HG03103 (cell line): Measurements from ENCODE around the gene TMEM201.

Source experiments
- ATAC-seq: cut with Tn5 transposase; IDR thresholded peaks from one replicate; pipeline ENCODE4 v1.9.1; 2021; ENCODE audit warnings: low read depth; ENCODE audit not compliant: unreplicated experiment

Gene TMEM201

DNA sequence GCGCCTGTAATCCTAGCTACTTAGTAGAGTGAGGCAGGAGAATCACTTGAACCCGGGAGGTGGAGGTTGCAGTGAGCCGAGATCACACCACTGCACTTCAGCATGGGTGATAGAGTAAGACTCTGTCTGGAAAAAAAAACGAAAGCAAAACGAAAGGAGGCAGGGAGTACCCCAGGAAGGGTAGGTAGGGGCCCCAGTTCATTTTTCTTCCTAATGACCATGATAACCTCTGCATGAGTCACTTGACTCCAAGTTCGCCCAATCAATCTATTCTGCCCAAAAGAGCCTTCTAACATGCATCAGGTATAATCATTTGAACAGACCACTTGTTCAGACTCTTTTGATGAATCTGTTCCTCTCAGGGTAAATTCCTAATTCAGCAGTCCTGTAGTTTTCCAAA lies 13.2 kb upstream of the TMEM201 start:
- no peak for ATAC-seq

DNA sequence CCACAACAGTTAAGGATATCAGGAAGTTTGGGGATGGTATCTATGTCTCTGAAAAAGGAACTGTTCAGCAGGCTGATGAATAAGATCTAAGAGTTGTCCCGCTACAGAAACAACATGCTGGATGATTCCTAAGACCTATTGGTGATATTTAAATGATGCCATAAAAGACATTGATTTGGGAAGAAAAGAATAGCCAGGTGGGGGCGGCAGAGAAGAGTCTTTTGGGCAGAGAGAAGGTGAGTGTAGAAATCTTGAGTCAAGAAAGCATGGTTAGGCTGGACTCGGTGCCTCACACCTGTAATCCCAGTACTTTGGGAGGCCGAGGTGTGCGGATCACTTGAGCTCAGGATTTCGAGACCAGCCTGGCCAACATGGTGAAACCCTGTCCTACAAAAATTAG lies 11.8 kb upstream of the TMEM201 start:
- ATAC-seq: no peak

DNA sequence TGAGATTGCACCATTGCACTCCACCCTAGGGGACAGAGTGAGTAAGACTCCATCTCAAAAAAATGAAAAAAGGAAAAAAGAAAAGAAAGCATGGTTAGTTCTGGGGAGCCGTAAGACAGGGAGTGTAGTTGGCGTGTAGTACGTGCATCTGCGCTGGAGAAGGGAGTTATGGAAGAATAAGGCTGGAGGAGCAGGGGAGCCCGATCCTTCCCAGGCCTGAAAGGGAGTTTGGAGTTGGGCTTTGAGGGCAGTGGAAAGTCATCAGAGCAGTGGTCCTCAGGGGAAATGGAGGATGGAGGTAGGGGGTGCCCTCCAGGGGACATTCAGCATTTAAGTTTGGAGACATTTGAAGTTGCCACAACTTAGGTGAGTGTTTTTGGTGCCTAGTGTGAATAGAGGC lies 11.3 kb upstream of the TMEM201 start:
- ATAC-seq: no peak

DNA sequence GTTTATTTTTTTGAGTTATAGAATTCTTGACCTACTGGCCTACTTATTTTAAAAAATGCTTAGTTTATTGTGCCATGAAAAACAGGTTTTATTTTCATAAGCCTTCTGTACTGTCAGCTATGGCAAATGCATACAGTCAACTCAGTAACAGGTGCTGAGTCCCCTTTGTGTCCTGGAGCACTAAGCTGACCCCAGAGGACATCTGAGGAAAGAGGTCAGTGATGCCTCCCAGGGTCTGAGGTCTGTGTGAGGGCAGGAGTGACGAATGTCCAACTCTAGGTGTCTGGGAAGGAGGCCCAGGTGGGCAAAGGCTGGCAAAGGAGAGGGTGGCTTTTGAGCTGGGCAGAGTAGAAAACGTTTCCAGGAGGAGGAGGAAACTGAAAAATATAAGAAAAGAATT lies 7.8 kb upstream of the TMEM201 start:
- no peak for ATAC-seq

DNA sequence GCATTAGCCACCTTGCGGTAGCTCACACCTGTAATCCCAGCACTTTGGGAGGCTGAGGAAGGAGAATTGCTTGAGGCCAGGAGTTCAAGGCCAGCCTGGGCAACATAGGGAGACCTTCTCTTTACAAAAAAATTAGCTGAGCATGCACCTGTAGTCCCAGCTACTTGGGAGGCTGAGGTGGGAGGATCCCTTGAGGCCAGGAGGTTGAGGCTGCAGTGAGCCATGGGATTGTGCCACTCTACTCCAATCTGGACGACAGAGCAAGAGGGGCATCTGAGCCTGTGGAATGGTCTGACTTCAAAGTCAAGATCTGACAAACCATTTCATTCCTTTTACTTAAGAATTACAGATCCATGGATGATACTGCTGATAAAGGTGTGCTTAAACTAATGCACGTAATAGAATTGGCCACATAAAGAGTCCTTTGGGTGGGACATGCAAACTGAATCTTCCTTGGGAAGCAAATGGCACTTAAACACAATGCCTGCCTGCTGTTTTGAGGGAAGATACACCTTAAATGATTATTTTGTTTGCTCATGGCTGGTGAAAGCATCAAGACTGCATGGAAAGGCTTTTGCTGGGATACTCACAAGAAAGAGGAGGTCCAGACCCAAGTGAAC lies 2.5 kb upstream of the TMEM201 start:
- no peak for ATAC-seq

DNA sequence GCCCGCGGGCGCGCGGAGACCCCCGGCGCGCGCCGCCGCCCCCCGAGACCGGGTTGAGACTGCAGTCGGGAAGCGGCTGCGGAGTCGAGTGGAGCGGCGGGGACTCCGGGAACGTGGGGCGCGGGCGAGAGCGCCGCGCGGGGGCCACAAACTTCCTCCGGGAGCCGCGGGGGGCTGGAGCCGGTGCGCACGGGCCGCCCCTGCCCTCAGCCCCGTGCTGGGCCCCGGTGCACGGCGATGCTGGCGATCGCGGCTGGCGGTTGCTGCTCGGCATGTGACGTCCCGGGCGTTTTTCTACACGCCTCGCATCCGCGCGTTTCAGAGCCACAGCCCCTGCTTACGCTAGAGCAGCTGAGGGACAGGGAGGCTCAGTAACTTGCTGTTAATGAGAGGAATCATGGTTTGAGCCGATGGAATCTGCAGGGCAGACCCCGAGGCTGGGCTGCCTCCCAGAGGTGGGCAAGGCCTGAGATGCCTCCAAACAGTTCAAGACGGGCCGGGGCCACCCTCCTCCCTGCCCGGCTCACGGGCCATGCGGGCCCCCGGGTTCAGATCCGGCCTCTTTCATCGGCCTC lies 520 bp downstream of the TMEM201 start:
- ATAC-seq: no peak

DNA sequence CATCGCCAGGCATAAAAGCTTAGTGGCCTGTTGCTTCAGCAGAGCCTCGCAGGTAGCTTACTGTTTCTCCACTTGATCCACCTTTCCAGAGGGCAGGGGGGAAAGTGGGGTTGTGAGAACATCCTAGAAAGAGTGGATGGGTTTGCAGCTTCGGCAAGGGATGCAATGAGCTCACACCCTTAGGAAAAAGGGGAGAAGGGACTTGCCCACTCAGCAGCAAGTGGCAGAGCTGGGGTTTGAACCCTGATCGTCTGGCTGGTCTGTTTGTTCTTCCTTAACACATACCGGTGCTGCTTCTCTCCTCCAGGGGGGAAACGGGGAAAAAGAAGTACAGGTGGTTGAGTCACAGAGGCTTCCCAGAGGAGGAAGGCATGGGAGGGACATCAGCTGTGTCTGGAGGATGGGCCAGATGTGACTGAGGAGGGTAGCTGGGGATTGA lies 1.0 kb downstream of the TMEM201 start:
- no peak for ATAC-seq

DNA sequence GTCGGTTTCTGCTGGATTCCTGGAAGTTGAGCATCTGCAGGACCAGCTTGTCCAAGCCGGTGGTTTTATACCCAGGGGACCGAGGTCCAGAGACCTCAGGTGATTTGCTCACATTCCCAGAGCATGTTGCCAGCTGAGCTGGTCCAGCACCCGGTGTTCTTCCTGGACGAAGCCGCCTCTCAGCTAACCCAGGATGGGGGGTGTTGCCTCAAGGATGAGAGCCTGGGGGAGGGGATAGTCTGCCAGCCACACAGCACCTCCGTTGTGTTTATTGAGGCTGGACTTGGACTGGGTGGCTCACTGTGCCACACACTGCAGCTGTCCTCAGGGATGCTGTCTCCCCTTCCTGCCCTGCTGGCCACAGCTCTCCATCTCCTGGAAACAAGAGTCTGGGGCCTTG lies 1.5 kb downstream of the TMEM201 start:
- ATAC-seq: no peak

DNA sequence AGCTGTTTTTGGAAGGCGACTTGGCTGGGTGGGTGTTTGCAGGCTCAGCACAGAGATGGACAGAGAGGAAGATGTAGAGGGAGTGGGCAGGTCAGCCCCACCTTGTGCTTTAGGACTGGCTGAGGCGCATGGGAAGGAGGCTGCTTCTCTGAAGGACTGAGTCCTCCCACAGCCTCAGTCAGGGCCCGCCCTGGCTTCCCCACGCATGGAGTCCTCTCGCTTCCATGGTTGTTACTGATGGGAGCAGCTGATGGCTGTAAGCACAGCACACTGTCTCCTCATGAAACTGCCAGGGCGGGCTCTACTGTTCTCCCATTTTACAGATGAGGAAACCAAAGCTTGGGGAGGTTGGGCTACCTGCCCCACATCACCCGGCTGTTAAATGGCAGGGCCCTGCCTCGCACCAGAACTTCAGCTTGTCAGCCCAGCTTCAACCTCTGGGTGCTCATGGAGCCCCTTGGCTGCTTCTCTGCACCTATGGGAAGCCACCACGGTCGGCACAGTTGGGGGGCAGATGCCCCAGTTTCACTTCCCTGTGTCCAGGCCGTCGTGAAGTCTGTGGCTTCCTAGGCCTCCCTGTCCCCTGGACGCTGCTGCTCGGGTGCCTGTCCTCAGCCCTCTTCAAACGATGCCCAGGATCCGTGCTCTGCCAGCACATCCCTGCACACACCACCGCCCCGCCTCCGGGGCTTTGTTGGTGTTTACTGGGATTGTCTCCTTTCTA lies 2.4 kb downstream of the TMEM201 start:
- no peak for ATAC-seq

DNA sequence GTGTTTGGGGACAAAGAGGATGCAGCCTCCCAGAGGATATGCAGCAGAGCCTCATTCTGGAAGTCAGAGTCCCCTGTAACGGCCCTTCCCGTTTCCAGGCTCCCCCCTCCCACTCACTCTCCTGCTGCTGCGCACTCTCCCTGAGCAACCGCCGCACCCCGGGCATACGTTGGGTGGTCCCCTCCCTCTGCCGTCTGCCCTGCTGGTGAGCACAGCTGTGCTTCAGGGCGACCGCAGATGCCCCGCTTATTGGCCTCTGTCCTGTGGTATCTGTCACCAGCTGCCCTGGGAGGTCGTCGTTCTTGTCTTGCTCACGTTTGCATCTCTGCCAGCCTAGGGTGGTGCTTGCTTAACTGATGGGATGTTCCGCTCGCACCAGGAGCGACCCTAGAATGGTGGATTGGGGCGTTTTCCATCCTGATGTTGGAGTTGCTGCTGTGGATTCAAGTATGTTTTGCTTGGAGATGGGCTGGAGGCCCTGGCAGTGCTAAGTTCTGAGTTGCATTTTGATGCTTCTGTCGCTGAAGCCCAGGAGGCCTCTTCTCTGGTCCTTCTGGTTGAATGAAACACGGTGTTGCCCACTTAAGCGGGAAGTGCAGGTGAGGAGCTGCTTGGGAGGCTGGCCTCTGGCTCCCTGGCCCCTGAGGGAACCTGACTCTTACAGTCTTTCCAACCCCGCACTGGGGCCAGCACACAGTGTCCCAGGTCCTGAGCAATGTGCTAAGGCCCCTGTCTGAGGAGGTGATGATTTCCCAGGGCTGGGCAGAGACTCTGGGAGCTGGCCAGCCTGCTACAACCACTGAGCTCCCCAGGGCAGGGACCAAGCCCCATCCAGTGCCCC lies 3.2 kb downstream of the TMEM201 start:
- no peak for ATAC-seq

DNA sequence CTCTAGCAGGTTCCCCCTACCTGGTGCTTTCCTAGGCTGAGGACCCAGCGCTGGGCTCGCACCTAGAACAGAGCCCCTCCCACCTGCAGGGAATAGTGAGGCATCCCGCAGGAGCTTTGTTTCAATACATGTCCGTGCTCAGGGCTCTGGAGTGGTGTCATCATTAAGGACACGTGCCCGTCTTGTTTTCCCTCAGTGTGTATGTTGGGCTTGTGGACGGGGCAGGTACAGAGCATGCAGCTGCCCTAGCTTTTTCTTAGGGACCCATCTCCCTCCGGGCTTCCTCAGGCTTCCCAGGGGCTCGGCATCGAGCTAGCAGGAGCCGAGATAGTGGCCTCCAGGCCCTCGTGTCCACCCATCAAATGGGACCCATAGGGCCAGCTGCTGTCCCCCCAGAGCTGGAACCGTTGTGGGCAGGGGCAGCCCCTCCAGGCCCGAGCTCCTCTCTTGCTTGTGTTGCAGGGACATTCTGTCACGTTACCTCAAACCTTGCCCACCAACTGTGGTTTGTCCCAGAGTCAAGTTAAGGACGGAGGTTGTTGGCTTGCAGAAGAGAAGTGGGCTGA lies 3.9 kb downstream of the TMEM201 start:
- ATAC-seq: no peak

DNA sequence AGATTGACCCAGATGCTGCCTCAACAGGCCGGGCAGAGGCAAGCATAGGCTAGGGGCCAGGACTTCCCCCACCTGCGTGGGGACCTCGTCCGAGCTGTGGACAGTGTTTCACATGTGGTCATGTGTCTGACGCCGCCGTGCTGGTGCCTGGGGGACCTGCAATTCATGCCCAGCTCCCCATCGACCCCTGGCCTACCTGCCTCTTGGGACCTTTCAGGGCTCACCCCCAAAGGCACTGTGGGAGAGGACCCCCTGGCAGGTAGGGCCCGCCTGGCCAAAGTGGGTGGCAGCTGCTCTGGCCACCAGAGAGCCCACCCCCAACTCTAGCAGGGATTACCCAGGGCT lies 4.4 kb downstream of the TMEM201 start:
- no peak for ATAC-seq

DNA sequence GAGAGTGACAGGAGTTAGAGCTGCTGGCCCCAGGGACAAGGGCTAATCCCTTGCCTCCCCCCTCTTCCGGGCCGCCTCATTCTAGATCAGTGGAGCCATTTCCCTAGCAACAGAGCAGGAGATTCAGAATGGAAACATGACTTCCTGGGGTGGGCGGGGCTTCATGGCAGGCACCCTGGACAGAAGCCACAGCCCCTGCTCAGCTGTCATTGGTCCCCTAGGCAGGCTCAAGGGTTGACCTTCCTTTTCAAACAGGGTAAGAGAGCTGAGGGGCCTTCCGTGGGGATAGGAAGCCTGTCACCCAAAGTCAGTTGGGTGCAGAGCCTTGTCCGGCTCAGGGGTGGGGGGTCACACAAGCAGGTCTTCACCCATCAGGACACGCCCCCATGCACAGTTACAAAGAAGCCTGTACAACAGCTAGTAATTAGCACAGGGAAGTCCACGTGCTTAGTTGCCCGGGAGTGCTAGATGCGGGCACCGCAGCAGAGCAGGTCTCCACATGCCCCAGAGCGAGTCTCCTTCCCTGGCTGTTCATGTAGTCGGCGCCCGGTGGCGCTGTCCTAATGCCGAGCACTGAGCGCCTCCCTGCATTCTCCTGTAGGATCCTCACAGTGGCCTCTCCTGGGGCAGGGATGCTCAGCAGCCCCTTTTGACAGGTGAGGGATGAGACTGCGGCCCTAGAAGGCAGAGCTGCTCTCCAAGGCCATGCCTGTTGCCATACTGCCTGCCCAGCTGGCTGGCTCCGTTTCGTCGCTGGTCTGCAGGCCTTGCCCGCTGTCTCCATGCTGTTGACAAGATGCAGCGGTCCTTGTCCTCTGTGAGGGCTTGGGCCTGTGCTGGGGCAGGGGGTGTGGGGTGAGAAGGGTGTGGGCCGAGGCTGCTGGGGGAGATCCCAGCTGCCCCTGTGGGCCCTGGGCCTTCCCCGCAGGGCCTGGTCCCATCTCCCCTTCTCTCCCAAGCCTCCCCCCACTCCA lies 5.1 kb downstream of the TMEM201 start:
- ATAC-seq: no peak

DNA sequence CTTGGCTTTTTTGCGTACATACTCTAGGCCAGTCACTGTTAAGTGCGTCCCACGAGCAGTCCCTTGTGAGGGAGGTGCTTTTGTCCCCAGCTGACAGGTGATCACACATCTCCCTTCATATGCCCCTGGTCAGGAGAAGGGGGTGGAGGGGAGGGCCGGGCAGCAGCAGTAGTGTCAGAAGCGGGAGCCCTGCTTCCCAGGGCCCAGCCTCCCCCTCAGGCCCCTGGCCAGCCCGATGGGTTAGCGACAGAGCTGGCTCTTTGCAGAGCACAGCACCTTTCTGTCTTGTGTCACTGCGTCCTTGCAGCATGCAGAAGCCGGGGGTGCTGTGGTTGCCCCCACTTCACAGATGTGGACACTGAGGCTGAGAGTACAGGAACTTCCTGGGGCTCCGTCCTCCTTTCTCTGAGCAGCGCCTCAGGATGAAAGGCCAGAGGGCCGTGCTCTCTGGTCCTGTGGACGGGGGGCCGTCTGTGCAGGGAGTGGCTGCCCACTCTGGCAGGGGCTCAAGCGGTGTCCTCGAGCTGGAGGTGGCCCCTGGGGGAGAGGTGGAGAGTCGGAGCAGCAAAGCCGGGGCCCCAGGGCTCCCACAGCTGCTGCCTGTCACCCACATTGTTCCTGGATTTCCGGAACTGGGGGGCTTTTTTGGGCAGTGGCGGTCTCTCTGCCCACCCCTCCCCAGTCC lies 5.9 kb downstream of the TMEM201 start:
- no peak for ATAC-seq

DNA sequence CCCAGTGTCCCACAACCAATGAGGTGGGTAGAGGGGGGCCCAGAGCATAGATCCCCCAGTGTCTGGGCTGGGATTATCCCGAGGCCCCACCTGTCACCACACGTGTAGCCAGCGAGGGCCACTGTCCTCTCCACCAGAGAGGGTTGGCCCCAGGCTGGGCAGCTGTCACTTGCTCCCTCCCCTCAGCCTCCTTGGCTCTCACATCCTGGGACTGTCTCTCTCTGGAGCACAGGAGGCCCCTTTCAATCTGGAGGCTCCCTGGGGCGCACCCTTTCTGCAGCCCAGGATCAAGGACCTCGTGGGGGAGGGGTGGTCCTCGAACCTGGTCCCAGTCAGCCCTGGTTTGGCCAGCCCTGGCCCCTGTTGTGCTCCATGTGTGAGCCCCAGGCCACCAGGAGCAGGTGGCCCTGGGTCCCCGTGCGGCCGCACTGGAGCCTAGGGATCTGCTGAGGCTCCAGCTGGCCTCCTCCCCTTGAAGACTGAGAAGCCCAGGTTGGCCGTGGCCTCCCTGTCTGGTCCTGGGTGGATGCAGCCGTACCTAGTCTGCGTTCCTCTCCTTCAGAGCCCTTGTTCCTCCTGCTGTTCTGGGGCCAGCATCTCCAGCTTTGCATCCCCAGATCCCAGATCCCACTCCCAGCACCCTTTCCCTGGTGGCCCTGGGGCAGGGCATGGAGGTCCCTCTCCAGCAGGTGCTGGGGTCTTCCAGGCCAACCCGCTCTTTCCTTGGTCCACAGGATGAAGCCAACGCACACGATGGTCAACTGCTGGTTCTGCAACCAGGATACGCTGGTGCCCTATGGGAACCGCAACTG lies 6.7 kb downstream of the TMEM201 start:
- ATAC-seq: no peak

DNA sequence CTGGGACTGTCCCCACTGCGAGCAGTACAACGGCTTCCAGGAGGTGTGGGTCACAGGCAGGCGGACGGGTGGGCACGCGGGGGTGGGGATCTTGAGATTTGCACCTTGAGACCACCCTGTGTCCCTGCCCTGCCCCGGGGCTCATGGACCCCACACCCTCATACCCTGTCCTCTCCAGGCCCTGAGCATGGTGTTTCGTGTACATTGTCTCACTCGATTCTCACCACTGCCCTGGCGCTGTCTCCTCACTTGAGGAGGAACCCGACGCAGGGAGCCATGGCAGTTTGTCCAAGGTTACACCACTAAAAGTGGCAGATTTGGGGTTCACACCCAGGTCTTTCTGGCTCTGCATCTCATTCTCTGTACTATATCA lies 7.2 kb downstream of the TMEM201 start:
- ATAC-seq: no peak

DNA sequence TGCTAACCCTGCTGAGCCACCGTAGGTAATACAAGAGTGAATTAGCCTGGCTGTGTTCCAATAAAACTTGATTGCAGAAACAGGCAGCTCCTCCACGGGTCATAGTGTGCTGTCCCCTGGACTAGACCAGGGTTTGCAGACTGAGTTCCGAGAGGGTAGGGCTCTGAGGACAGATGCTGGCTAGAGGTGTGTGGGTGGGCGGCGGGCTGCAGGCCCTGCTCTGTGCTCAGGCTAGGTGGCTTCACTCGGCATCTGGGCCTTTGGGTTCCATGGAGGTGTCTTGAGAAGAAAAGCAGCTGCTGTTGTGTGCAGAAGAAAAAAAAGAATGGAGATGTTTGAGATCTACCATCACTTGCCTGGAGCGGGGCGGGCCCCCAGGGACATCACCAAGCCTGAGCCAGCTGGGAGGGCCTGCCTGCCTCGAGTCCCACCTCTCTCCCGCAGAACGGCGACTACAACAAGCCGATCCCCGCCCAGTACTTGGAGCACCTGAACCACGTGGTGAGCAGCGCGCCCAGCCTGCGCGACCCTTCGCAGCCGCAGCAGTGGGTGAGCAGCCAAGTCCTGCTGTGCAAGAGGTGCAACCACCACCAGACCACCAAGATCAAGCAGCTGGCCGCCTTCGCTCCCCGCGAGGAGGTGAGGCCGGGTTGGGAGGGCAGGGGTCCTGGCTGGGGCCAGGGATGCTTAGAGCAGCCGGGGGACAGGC lies 7.9 kb downstream of the TMEM201 start:
- ATAC-seq: no peak
